Tibial nerve (tissue), 4 donors: ENCODE data around the gene SIGLEC6.

Experiments
- EP300 ChIP-seq, 2 donors: sonication (generic); formaldehyde crosslinking; IDR thresholded peaks; one replicate each; pipeline ENCODE4 v1.6.1; 2017; ENCODE audit warnings: antibody characterized with exemption in 2 of 2, mild to moderate bottlenecking in 1 of 2
- POLR2A ChIP-seq, 2 donors: fragments of 450-650 bp; IDR thresholded peaks; one replicate each; pipeline ENCODE4 v1.6.1; 2017; ENCODE audit warnings: antibody characterized with exemption in 2 of 2, mild to moderate bottlenecking in 2 of 2, moderate library complexity in 2 of 2
- TF ChIP-seq, protein P1 (sequence below), 5 experiments: fragments of 200-600 bp in 3 of 5; fragments of 450-650 bp in 2 of 5; sonication (generic) in 3 of 5; IDR thresholded peaks; one replicate each; pipeline ENCODE4 v1.5.1; 2016 to 2019; ENCODE audit warnings: antibody characterized with exemption in 5 of 5, mild to moderate bottlenecking in 3 of 5, moderate library complexity in 2 of 5

DNA sequence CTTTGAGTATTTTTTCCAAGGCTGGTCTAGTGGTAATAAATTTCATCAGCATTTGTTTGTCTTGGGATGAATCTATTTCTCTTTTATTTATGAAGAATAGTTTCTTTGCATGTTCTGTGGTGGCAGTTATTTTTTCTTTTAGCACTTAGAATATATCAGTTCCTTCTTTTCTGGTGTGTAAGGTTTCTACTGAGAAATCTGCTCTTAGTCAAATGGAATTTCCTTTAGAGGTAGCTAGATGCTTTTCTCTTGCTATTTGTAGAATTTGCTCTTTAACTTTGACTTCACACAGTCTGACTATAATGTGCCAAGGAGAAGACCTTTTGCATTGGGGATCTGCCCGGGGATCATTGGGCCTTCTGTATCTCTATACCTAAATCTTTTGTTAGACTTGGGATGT is 4.1 kb upstream of the SIGLEC6 start:
- TF ChIP-seq, protein P1, sequence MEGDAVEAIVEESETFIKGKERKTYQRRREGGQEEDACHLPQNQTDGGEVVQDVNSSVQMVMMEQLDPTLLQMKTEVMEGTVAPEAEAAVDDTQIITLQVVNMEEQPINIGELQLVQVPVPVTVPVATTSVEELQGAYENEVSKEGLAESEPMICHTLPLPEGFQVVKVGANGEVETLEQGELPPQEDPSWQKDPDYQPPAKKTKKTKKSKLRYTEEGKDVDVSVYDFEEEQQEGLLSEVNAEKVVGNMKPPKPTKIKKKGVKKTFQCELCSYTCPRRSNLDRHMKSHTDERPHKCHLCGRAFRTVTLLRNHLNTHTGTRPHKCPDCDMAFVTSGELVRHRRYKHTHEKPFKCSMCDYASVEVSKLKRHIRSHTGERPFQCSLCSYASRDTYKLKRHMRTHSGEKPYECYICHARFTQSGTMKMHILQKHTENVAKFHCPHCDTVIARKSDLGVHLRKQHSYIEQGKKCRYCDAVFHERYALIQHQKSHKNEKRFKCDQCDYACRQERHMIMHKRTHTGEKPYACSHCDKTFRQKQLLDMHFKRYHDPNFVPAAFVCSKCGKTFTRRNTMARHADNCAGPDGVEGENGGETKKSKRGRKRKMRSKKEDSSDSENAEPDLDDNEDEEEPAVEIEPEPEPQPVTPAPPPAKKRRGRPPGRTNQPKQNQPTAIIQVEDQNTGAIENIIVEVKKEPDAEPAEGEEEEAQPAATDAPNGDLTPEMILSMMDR (IDR thresholded peaks at IDR 0.05): no peak
- TF ChIP-seq POLR2A (IDR thresholded peaks at IDR 0.05) (no peak), EP300 (IDR thresholded peaks at IDR 0.05) (no peak)
